H9 (cell line): Measurements from ENCODE around the gene B3GNT9. TPM values are rescaled to one million over a fixed set of nuclear protein-coding genes. Genes with fewer than 3 reads are reported as not detected.

ENCODE experiments used
- DNase-seq: peaks from one replicate; pipeline ENCODE4 v3.0.0-alpha.2; 2017
- H2AFZ ChIP-seq: one replicate; pipeline ENCODE4 v1.6.1; 2013; ENCODE audit warnings: mild to moderate bottlenecking, low read length, control low read depth, moderate library complexity
- H2AK5ac ChIP-seq: 2 replicates; pipeline ENCODE4 v1.6.1; 2013; ENCODE audit warnings: low read length, control low read depth, mixed read lengths; ENCODE audit not compliant: insufficient read length
- H2BK120ac ChIP-seq: one replicate; pipeline ENCODE4 v1.6.1; 2013; ENCODE audit warnings: low read depth, mild to moderate bottlenecking, low read length, control low read depth, inconsistent platforms; ENCODE audit not compliant: poor library complexity, severe bottlenecking
- H2BK12ac ChIP-seq: 2 replicates; pipeline ENCODE4 v1.6.1; 2013; ENCODE audit warnings: low read length, control low read depth, mixed read lengths, low read depth; ENCODE audit not compliant: insufficient read length
- H2BK15ac ChIP-seq: 2 replicates; pipeline ENCODE4 v1.6.1; 2013; ENCODE audit warnings: low read depth, low read length, control low read depth
- H2BK20ac ChIP-seq: one replicate; pipeline ENCODE4 v1.6.1; 2013; ENCODE audit warnings: low read depth, mild to moderate bottlenecking, low read length, control low read depth, inconsistent platforms; ENCODE audit not compliant: poor library complexity, severe bottlenecking
- H2BK5ac ChIP-seq: 2 replicates; pipeline ENCODE4 v1.6.1; 2013; ENCODE audit warnings: low read length, control low read depth, mixed read lengths; ENCODE audit not compliant: insufficient read length
- H3K14ac ChIP-seq: 2 replicates; pipeline ENCODE4 v1.6.1; 2013; ENCODE audit warnings: low read length, control low read depth; ENCODE audit not compliant: insufficient read depth
- H3K18ac ChIP-seq: 2 replicates; pipeline ENCODE4 v1.6.1; 2013; ENCODE audit warnings: low read depth, mild to moderate bottlenecking, mixed read lengths, low read length, control low read depth; ENCODE audit not compliant: insufficient read length
- H3K23ac ChIP-seq: 2 replicates; pipeline ENCODE4 v1.6.1; 2013; ENCODE audit warnings: low read length, control low read depth, mixed read lengths, low read depth; ENCODE audit not compliant: insufficient read length
- H3K23me2 ChIP-seq: 2 replicates; pipeline ENCODE4 v1.6.1; 2013; ENCODE audit warnings: low read depth, mild to moderate bottlenecking, mixed read lengths, low read length, control low read depth; ENCODE audit not compliant: insufficient read length, poor library complexity, severe bottlenecking
- H3K27ac ChIP-seq: 2 replicates; pipeline ENCODE4 v1.5.1; 2013; ENCODE audit warnings: low read length, control low read depth, mixed read lengths, low read depth; ENCODE audit not compliant: insufficient read length
- H3K27me3 ChIP-seq: 2 replicates; pipeline ENCODE4 v1.6.1; 2013; ENCODE audit warnings: low read length, control low read depth, inconsistent platforms; ENCODE audit not compliant: insufficient read depth
- H3K4ac ChIP-seq: 2 replicates; pipeline ENCODE4 v1.6.1; 2013; ENCODE audit warnings: low read depth, mild to moderate bottlenecking, control low read depth, inconsistent platforms, low read length, moderate library complexity
- H3K4me1 ChIP-seq: 2 replicates; pipeline ENCODE4 v1.6.1; 2013; ENCODE audit warnings: low read length, control low read depth, inconsistent platforms; ENCODE audit not compliant: insufficient read depth
- H3K4me2 ChIP-seq: 2 replicates; pipeline ENCODE4 v1.6.1; 2013; ENCODE audit warnings: low read length, control low read depth, mixed read lengths; ENCODE audit not compliant: insufficient read length, insufficient read depth
- H3K56ac ChIP-seq: 2 replicates; pipeline ENCODE4 v1.6.1; 2013; ENCODE audit warnings: low read depth, mild to moderate bottlenecking, mixed read lengths, low read length, control low read depth; ENCODE audit not compliant: insufficient read length
- H3K79me1 ChIP-seq: 2 replicates; pipeline ENCODE4 v1.6.1; 2013; ENCODE audit warnings: low read depth, mild to moderate bottlenecking, moderate library complexity, low read length, control low read depth, inconsistent platforms; ENCODE audit not compliant: insufficient read depth, poor library complexity, severe bottlenecking
- H3K79me2 ChIP-seq: 2 replicates; pipeline ENCODE4 v1.6.1; 2013; ENCODE audit warnings: low read length, control low read depth, inconsistent platforms; ENCODE audit not compliant: insufficient read depth
- H3K9ac ChIP-seq: 2 replicates; pipeline ENCODE4 v1.6.1; 2013; ENCODE audit warnings: low read length, control low read depth, mixed read lengths; ENCODE audit not compliant: insufficient read length; ENCODE audit errors: extremely low read depth
- H3K9me3 ChIP-seq: one replicate; pipeline ENCODE4 v1.6.1; 2013; ENCODE audit warnings: low read depth, low read length, inconsistent platforms; ENCODE audit not compliant: control insufficient read depth
- H3T11ph ChIP-seq: one replicate; pipeline ENCODE4 v1.6.1; 2013; ENCODE audit warnings: mild to moderate bottlenecking, low read length, control low read depth, inconsistent platforms
- H4K20me1 ChIP-seq: one replicate; pipeline ENCODE4 v1.6.1; 2013; ENCODE audit not compliant: control insufficient read depth, insufficient read length, insufficient read depth
- H4K5ac ChIP-seq: 2 replicates; pipeline ENCODE4 v1.6.1; 2013; ENCODE audit warnings: low read depth, mild to moderate bottlenecking, mixed read lengths, low read length, control low read depth; ENCODE audit not compliant: insufficient read length
- H4K8ac ChIP-seq: replicated peaks from 2 replicates; pipeline ENCODE4 v1.6.1; 2013; ENCODE audit warnings: low read length, control low read depth, mixed read lengths, low read depth; ENCODE audit not compliant: insufficient read length
- H4K91ac ChIP-seq: 2 replicates; pipeline ENCODE4 v1.6.1; 2013; ENCODE audit warnings: low read depth, mild to moderate bottlenecking, moderate library complexity, mixed read lengths, low read length, control low read depth; ENCODE audit not compliant: insufficient read length
- H3K27ac Mint-ChIP-seq, 3 experiments: 2 replicates in 2 of 3; 3 replicates in 1 of 3; pipeline ENCODE4 v1.8.0; 2020 to 2021; ENCODE audit warnings: mixed read lengths in 3 of 3, mild to moderate bottlenecking in 1 of 3, moderate library complexity in 1 of 3
- H3K27me3 Mint-ChIP-seq: 2 replicates; pipeline ENCODE4 v1.8.0; 2021; ENCODE audit warnings: low read depth, mild to moderate bottlenecking, moderate library complexity, mixed read lengths
- H3K36me3 Mint-ChIP-seq, 3 experiments: 2 replicates in 2 of 3; 3 replicates in 1 of 3; pipeline ENCODE4 v1.8.0; 2020 to 2021; ENCODE audit warnings: low read depth in 3 of 3, mixed read lengths in 3 of 3; ENCODE audit not compliant: insufficient read depth in 1 of 3
- H3K4me1 Mint-ChIP-seq, 2 experiments: 2 replicates each; pipeline ENCODE4 v1.8.0; 2020; ENCODE audit warnings: mixed read lengths in 2 of 2
- H3K4me3 Mint-ChIP-seq, 2 experiments: 2 replicates in 1 of 2; 3 replicates in 1 of 2; pipeline ENCODE4 v1.8.0; 2020 to 2021; ENCODE audit warnings: mild to moderate bottlenecking in 2 of 2, mixed read lengths in 2 of 2, moderate library complexity in 1 of 2
- H3K9me3 Mint-ChIP-seq, 2 experiments: 2 replicates in 1 of 2; 3 replicates in 1 of 2; pipeline ENCODE4 v1.8.0; 2020; ENCODE audit warnings: mild to moderate bottlenecking in 2 of 2, mixed read lengths in 2 of 2, moderate library complexity in 1 of 2
- CTCF ChIP-seq: fragments of 200-600 bp; sonication (generic); conservative IDR thresholded peaks from 3 replicates; pipeline ENCODE4 v1.8.0; 2021; ENCODE audit warnings: antibody characterized with exemption, mild to moderate bottlenecking
- WGBS: extraction: QIAGEN DNeasy Blood & Tissue Kit; methylation state at CpG from one replicate; pipeline ENCODE4 v1.1.7; 2013; ENCODE audit warnings: missing lambda C conversion rate, low lambda C conversion rate, mixed read lengths; ENCODE audit not compliant: insufficient read length; ENCODE audit errors: extremely low coverage; 5-methylcytosine and 5-hydroxymethylcytosine counted together
- total RNA-seq: library from RNA; stranded (reverse); gene quantifications from 2 replicates; pipeline ENCODE4 v1.2.1, GENCODE V29; 2021

The B3GNT9 gene
- total RNA-seq, 1 experiment from 2014 or later, result 11.2 TPM

- Histone ChIP-seq H3K4me1 (no peaks in the 10 kb centered on the region), H3K23ac (no peak overlapping the region), H2BK20ac (no peak overlapping the region), H3K56ac (no peak overlapping the region), H3K79me1 (no peaks in the 10 kb centered on the region), H2BK120ac (no peak overlapping the region), H3K18ac (no peak overlapping the region), H3K23me2 (peaks cover 9% of the 10 kb centered on the region), H4K20me1 (no peaks in the 10 kb centered on the region), H3K27me3 (no peaks in the 10 kb centered on the region), H4K91ac (no peak overlapping the region), H2AK5ac (no peak overlapping the region), H3K79me2 (peaks cover 3% of the 10 kb centered on the region; the same call in 1 of the 2 replicates), H4K5ac (no peak overlapping the region), H3K14ac (no peak overlapping the region), H4K8ac (no peak overlapping the region), H2AFZ (no peak overlapping the region), H3K9me3 (no peaks in the 10 kb centered on the region), H3K4ac (no peak overlapping the region), H3K27ac (no peak overlapping the region), H2BK5ac (no peak overlapping the region), H3K4me2 (no peak overlapping the region), H2BK15ac (no peak overlapping the region), H3T11ph (no peak overlapping the region), H3K9ac (no peak overlapping the region), H2BK12ac (no peak overlapping the region)
- no peak for DNase-seq
- Mint-ChIP-seq H3K27me3 (peaks cover 1% of the 10 kb centered on the region), H3K4me1 (peaks cover 11 to 17% of the 10 kb centered on the region in 2 experiments), H3K9me3 (no peaks in the 10 kb centered on the region; a peak in 1 of 5 replicates), H3K27ac (no peak overlapping the region), H3K4me3 (no peak overlapping the region), H3K36me3 (peaks cover 0 to 5% (median 0%) of the 10 kb centered on the region in 3 experiments; a peak in 2 of 7 replicates)
- no CpG with 5 or more reads among the region's 5 CpGs for WGBS
- no peak for TF ChIP-seq CTCF
Measured at GRCh38 chr16:67105881-67106280, 44.9 kb downstream of the B3GNT9 start.
